ENCODE data around the gene ATP8B2.

- TF ChIP-seq CTCF (IDR thresholded peaks at IDR 0.05 in 4 of 5, conservative IDR thresholded peaks at IDR 0.05 in 1 of 5) = no peak
- no peak for TF ChIP-seq POLR2A (IDR thresholded peaks at IDR 0.05)
Observed at GRCh38 chr1:154347961-154348360, 22.6 kb downstream of the ATP8B2 start.

Measured in gastrocnemius medialis (tissue), 4 donors.